OCI-LY3 (cell line): ENCODE results near the gene PIK3C2G.
"Not testable (repeated sequence)": the region's sequence is repeated elsewhere in the genome, so short reads cannot be mapped to it uniquely, and the experiment has no call there.

ENCODE experiments used
- H2AFZ ChIP-seq: fragments of 200-600, 300-600 bp; shearing (Covaris generic); 2 replicates; pipeline ENCODE4 v1.6.0; 2014; ENCODE audit warnings: antibody characterized with exemption, low read depth, low read length
- H3K27ac ChIP-seq: fragments of 200-600, 300-600 bp; sonication (generic); 2 replicates; pipeline ENCODE4 v1.5.1; 2014; ENCODE audit warnings: mild to moderate bottlenecking, low read length, moderate library complexity, mixed read lengths
- H3K27me3 ChIP-seq: fragments of 200-600, 300-600 bp; sonication (generic); 2 replicates; pipeline ENCODE4 v1.6.1; 2014; ENCODE audit warnings: low read depth, low read length, mixed read lengths
- H3K36me3 ChIP-seq: fragments of 200-600, 300-600 bp; sonication (generic); replicated peaks from 2 replicates; pipeline ENCODE3; 2014; ENCODE audit warnings: low read depth, low read length, mixed read lengths
- H3K4me1 ChIP-seq: fragments of 300-600, 200-600 bp; sonication (generic); 2 replicates; pipeline ENCODE4 v1.6.1; 2014; ENCODE audit warnings: low read length, mixed read lengths
- H3K4me2 ChIP-seq: fragments of 200-600, 300-600 bp; sonication (generic); 2 replicates; pipeline ENCODE4 v1.6.1; 2014; ENCODE audit warnings: low read length, mixed read lengths
- H3K4me3 ChIP-seq: fragments of 300-600, 200-600 bp; sonication (generic); 2 replicates; pipeline ENCODE4 v1.5.1; 2014; ENCODE audit warnings: antibody characterized with exemption, mild to moderate bottlenecking, low read length, moderate library complexity
- H3K79me2 ChIP-seq: fragments of 300-600, 200-600 bp; shearing (Covaris generic); 2 replicates; pipeline ENCODE4 v1.6.1; 2014; ENCODE audit warnings: mild to moderate bottlenecking, low read length, mixed read lengths
- H3K9ac ChIP-seq: fragments of 300-600, 200-600 bp; shearing (Covaris generic); 2 replicates; pipeline ENCODE4 v1.6.0; 2014; ENCODE audit warnings: mild to moderate bottlenecking, low read length, moderate library complexity
- H3K9me3 ChIP-seq: fragments of 200-600, 300-600 bp; shearing (Covaris generic); 2 replicates; pipeline ENCODE4 v1.6.1; 2014; ENCODE audit warnings: low read length, mixed read lengths; ENCODE audit not compliant: insufficient read depth
- H4K20me1 ChIP-seq: fragments of 200-600, 300-600 bp; sonication (generic); 2 replicates; pipeline ENCODE4 v1.6.1; 2016; ENCODE audit warnings: low read length, mixed read lengths; ENCODE audit not compliant: insufficient read depth
- CTCF ChIP-seq: fragments of 200-600, 300-600 bp; sonication (generic); IDR thresholded peaks from 2 replicates; pipeline ENCODE4 v1.5.1; 2014; ENCODE audit warnings: antibody characterized with exemption, low read length, low read depth
- EZH2phosphoT487 ChIP-seq: fragments of 200-600 bp; shearing (Covaris generic); IDR thresholded peaks from 2 replicates; pipeline ENCODE4 v1.6.1; 2018; ENCODE audit warnings: antibody characterized with exemption, mixed run types, low read depth

PIK3C2G gene

DNA sequence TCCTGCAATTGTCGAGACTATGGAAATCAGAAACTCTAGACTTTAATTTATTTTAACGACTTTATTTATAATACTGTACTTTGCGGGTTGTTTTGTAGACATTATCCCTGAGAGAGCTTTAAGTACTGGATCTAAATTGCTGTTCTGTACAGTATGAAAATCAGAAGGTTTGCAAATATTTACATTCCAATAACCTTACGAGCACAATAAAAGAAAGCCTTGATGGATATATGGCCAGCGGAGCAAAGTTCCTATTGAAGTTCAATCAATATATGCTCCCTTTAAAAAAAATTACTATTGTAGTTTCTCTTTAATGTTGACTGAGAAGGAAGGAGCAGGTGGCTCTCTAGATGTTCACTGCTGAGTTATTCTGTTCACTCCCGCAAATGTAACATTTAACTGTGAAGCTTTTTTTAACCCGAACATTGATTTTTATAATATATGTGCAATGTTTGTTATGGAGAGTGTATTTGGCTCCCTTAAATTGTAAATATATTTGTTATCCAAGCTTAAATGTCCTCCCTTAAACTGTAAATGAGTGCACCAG is 241.2 kb downstream of the PIK3C2G start:
- H3K4me2 ChIP-seq = no peak overlapping the region
- no peak overlapping the region for H3K27ac ChIP-seq
- no peaks in the 10 kb centered on the region for H3K79me2 ChIP-seq
- H2AFZ ChIP-seq = no peak overlapping the region
- no peak overlapping the region for H3K4me3 ChIP-seq
- no peak overlapping the region for H3K9ac ChIP-seq
- H3K9me3 ChIP-seq = no peaks in the 10 kb centered on the region
- no peaks in the 10 kb centered on the region for H4K20me1 ChIP-seq
- H3K4me1 ChIP-seq = no peaks in the 10 kb centered on the region
- TF ChIP-seq EZH2phosphoT487 = no peak
- no peak for TF ChIP-seq CTCF
- no peaks in the 10 kb centered on the region for H3K36me3 ChIP-seq
- H3K27me3 ChIP-seq = no peaks in the 10 kb centered on the region

DNA sequence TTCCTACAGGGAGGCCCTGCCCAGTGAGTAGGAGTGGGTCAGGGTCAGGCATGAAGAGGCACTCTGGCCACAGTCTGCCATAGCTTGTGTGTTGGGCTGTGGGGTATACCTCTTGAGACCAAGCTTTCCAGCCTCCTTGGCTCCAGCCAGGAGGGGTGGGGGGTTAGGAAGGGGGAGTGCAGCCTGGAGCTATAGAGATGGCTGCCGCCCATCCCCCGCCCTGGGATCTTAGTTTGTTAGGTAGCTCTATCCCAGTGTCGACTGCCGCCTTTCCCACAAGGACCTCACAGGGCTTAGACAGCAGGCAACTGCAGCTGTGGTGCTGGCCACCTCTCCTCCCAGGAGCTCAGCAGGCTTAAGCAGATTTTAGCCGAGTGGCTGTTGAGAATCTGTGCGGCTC is 260.1 kb downstream of the PIK3C2G start:
- H3K27ac ChIP-seq = no peak overlapping the region
- no peak overlapping the region for H3K4me3 ChIP-seq
- no peaks in the 10 kb centered on the region for H3K4me1 ChIP-seq
- no peak overlapping the region for H3K4me2 ChIP-seq
- no peak overlapping the region for H2AFZ ChIP-seq
- no peaks in the 10 kb centered on the region for H3K27me3 ChIP-seq
- no peaks in the 10 kb centered on the region for H3K79me2 ChIP-seq
- H3K9me3 ChIP-seq = peaks cover 12% of the 10 kb centered on the region; the same call in 1 of the 2 replicates
- no peaks in the 10 kb centered on the region for H3K36me3 ChIP-seq
- no peak overlapping the region for H3K9ac ChIP-seq
- no peaks in the 10 kb centered on the region for H4K20me1 ChIP-seq
- no peak for TF ChIP-seq EZH2phosphoT487
- no peak for TF ChIP-seq CTCF

DNA sequence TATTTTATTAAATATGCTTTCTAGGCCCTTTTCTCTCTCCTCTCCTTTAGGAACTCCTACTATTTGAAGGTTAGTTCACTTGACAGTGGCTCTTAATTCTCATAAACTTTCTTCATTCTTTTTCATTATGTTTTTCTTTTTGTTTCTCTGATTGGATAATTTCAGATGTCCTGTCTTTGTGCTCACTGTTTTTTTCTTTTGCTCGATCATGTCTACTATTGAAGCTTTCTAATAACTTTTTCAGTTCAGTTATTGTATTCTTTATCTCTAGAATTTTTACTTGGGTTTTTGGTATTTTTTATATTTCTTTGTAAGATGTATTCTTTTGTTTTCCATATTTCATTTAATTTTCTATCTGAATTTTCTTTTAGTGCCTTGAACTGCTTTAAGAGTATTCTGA is 261.5 kb downstream of the PIK3C2G start:
- no peak overlapping the region for H3K27ac ChIP-seq
- H4K20me1 ChIP-seq = no peaks in the 10 kb centered on the region
- H3K4me1 ChIP-seq = no peaks in the 10 kb centered on the region
- H3K27me3 ChIP-seq = no peaks in the 10 kb centered on the region
- TF ChIP-seq EZH2phosphoT487 = no peak
- TF ChIP-seq CTCF = no peak
- peaks cover 12% of the 10 kb centered on the region; the same call in 1 of the 2 replicates for H3K9me3 ChIP-seq
- no peaks in the 10 kb centered on the region for H3K79me2 ChIP-seq
- H2AFZ ChIP-seq = no peak overlapping the region
- no peak overlapping the region for H3K4me3 ChIP-seq
- no peak overlapping the region for H3K4me2 ChIP-seq
- H3K9ac ChIP-seq = no peak overlapping the region
- no peaks in the 10 kb centered on the region for H3K36me3 ChIP-seq

DNA sequence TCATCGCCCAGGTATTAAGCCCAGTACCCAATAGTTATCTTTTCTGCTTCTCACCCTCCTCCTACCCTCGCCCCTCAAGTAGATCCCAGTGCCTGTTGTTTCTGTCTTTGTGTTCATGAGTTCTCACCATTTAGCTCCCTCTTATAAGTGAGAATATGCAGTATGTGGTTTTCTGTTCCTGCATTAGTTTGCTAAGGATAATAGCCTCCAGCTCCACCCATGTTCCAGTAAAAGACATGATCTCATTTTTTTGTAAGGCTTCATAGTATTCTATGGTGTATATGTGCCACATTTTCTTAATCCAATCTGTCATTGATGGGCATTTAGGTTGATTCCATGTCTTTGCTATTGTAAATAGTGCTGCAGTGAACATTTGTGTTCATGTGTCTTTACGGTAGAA is 281.2 kb downstream of the PIK3C2G start:
- H3K4me1 ChIP-seq, H3K36me3 ChIP-seq, H3K27me3 ChIP-seq, H3K9me3 ChIP-seq, H3K4me3 ChIP-seq, H3K79me2 ChIP-seq, H3K9ac ChIP-seq, H4K20me1 ChIP-seq, H3K27ac ChIP-seq, H2AFZ ChIP-seq, H3K4me2 ChIP-seq: not testable (repeated sequence)

DNA sequence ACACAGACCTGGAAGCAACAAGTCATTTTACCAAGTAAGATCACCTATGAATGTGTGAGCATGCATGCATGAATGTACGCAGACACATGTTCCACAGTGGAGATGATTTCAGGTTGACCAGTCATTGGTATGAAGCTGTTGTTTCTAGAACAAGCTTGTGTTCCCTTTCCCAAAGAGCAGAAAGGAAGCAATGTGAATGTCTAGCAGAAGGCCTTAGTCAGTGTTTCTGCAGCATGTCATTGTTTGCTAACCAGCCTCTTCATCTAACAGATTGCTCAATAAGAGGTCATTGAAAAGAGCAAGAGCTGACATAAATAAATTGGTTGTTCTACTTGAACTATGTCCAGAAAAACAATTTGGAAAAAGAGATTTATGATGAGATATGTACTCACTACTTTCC is 285.1 kb downstream of the PIK3C2G start:
- H3K9ac ChIP-seq = no peak overlapping the region
- H3K36me3 ChIP-seq = no peaks in the 10 kb centered on the region
- no peak overlapping the region for H3K27ac ChIP-seq
- H3K4me2 ChIP-seq = no peak overlapping the region
- no peaks in the 10 kb centered on the region for H3K27me3 ChIP-seq
- TF ChIP-seq CTCF = no peak
- no peak for TF ChIP-seq EZH2phosphoT487
- no peak overlapping the region for H2AFZ ChIP-seq
- no peaks in the 10 kb centered on the region for H3K4me1 ChIP-seq
- no peak overlapping the region for H3K4me3 ChIP-seq
- H3K79me2 ChIP-seq = no peaks in the 10 kb centered on the region
- no peaks in the 10 kb centered on the region for H3K9me3 ChIP-seq
- H4K20me1 ChIP-seq = no peaks in the 10 kb centered on the region
